GM21737 (cell line): ENCODE measurements around the gene CFAP20.
A peak's percentile ranks its signal among the peaks of the same experiment; 100 is the strongest.

Experiments used
- ATAC-seq: cut with Tn5 transposase; IDR thresholded peaks from one replicate; pipeline ENCODE4 v1.9.1; 2021; ENCODE audit warnings: mild to moderate bottlenecking, moderate library complexity; ENCODE audit not compliant: unreplicated experiment

The CFAP20 gene

GRCh38 chr16:58125781-58126335, 3.3 kb downstream of the CFAP20 start:
- no peak for ATAC-seq

GRCh38 chr16:58125041-58125440, 4.1 kb downstream of the CFAP20 start:
- no peak for ATAC-seq

- ATAC-seq: no peak
Observed at GRCh38 chr16:58124601-58124915, 4.6 kb downstream of the CFAP20 start.

GRCh38 chr16:58123896-58124600, 5.1 kb downstream of the CFAP20 start:
- ATAC-seq: no peak

GRCh38 chr16:58121132-58121531, 8.0 kb downstream of the CFAP20 start:
- ATAC-seq: no peak

GRCh38 chr16:58120234-58120633, 8.9 kb downstream of the CFAP20 start:
- ATAC-seq: no peak

GRCh38 chr16:58119509-58119845, 9.7 kb downstream of the CFAP20 start:
- no peak for ATAC-seq

- no peak for ATAC-seq
Observed at GRCh38 chr16:58118801-58119508, 10.2 kb downstream of the CFAP20 start.

GRCh38 chr16:58116529-58116928, 12.7 kb downstream of the CFAP20 start:
- no peak for ATAC-seq

- no peak for ATAC-seq
Observed at GRCh38 chr16:58116081-58116480, 13.1 kb downstream of the CFAP20 start.

- no peak for ATAC-seq
Observed at GRCh38 chr16:58114827-58115825, 14.1 kb downstream of the CFAP20 start.

- ATAC-seq: no peak
Observed at GRCh38 chr16:58111302-58111627, 17.9 kb downstream of the CFAP20 start.

GRCh38 chr16:58110571-58111301, 18.4 kb downstream of the CFAP20 start:
- ATAC-seq: no peak

- no peak for ATAC-seq
Observed at GRCh38 chr16:58109881-58110280, 19.3 kb downstream of the CFAP20 start.

GRCh38 chr16:58109330-58109729, 19.9 kb downstream of the CFAP20 start:
- peak; percentile 44 for ATAC-seq

GRCh38 chr16:58107709-58108108, 21.5 kb downstream of the CFAP20 start:
- no peak for ATAC-seq

GRCh38 chr16:58107228-58107627, 22.0 kb downstream of the CFAP20 start:
- ATAC-seq: no peak

GRCh38 chr16:58105631-58106030, 23.6 kb downstream of the CFAP20 start:
- no peak for ATAC-seq

- ATAC-seq: peak; percentile 85
Observed at GRCh38 chr16:58102665-58103392, 26.4 kb downstream of the CFAP20 start.

- no peak for ATAC-seq
Observed at GRCh38 chr16:58099956-58100300, 29.3 kb downstream of the CFAP20 start.
